Body of pancreas (tissue), 4 donors: ENCODE data around the gene C5orf15. TPM values are rescaled to one million over a fixed set of nuclear protein-coding genes. Genes with fewer than 3 reads are reported as not detected.

Experiments
- ATAC-seq: fragments of 150-250 bp; one replicate; pipeline ENCODE4 v1.9.1; 2016
- DNase-seq, 4 donors: peaks; one replicate each; pipeline ENCODE4 v3.0.0-alpha.2; 2019
- H3K27ac ChIP-seq, 4 donors: fragments of 200-600 bp; sonication (generic); 1 replicate in 3 of 4; 2 replicates in 1 of 4; pipeline versions ENCODE4 v1.5.1 to v1.6.1; 2016 to 2019; ENCODE audit warnings: mild to moderate bottlenecking in 1 of 4, mixed read lengths in 1 of 4, moderate library complexity in 1 of 4
- H3K27me3 ChIP-seq, 2 donors: fragments of 200-600 bp; sonication (generic); one replicate each; pipeline ENCODE4 v1.6.0; 2016; ENCODE audit warnings: mild to moderate bottlenecking in 1 of 2
- H3K36me3 ChIP-seq, 2 donors: fragments of 200-600 bp; sonication (generic); replicated peaks in 1 of 2; 2 replicates each; pipeline ENCODE4 v1.5.1; 2016; ENCODE audit warnings: low read depth in 2 of 2; ENCODE audit not compliant: insufficient read depth in 1 of 2
- H3K4me1 ChIP-seq: fragments of 200-600 bp; sonication (generic); one replicate; pipeline ENCODE4 v1.6.0; 2016
- H3K4me3 ChIP-seq, 2 donors: fragments of 200-600 bp; sonication (generic); 1 replicate in 1 of 2; 2 replicates in 1 of 2; pipeline ENCODE4 v1.5.1; 2016 to 2019
- H3K9me3 ChIP-seq, 3 donors: fragments of 200-600 bp; sonication (generic); 1 replicate in 2 of 3; 2 replicates in 1 of 3; pipeline ENCODE4 v1.5.1; 2016
- POLR2A ChIP-seq, 3 donors: fragments of 450-650 bp; IDR thresholded peaks; one replicate each; pipeline ENCODE4 v1.6.1; 2016; ENCODE audit warnings: antibody characterized with exemption in 3 of 3, mild to moderate bottlenecking in 2 of 3
- WGBS, 2 donors: methylation state at CpG; one replicate each; pipeline ENCODE4 v1.1.5; 2017; 5-methylcytosine and 5-hydroxymethylcytosine counted together
- intact Hi-C: fragments of 100-400 bp; cut with DNase I; formaldehyde crosslinking; loops from one replicate; pipeline ENCODE4 v1.15.1; 2023
- total RNA-seq, 2 donors: library from RNA; depleted of rRNA; stranded (reverse); fragments of >200 nt; gene quantifications; one replicate each; pipeline ENCODE4 v1.1.0, GENCODE V29; 2016
- TF ChIP-seq, protein P1 (sequence below), 7 experiments: fragments of 450-650 bp in 4 of 7; fragments of 200-600 bp in 3 of 7; sonication (generic) in 3 of 7; IDR thresholded peaks; one replicate each; pipeline ENCODE4 v1.5.1; 2016 to 2019; ENCODE audit warnings: antibody characterized with exemption in 7 of 7

C5orf15 gene
- total RNA-seq, 2 donors from 2014 or later: 20.4 to 28.0 TPM

DNA sequence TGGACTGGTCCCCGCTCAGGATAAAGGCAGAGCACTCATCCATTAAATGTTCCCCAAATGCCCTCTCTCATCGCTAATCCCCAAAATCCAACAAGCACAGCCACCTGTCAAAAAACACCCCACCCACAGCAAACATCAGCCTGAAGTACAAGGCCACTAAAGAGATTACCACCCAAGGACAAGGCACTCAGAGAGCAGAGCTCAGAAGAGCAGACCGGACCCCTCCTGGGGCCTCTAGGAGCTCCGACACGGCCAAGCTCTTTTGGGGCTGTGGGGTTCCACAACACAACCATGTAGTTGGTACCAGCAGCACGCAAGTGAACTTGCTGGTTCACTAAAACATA lies 26.5 kb upstream of the C5orf15 start:
- H3K4me1 ChIP-seq: peaks cover 56% of the 10 kb centered on the region

DNA sequence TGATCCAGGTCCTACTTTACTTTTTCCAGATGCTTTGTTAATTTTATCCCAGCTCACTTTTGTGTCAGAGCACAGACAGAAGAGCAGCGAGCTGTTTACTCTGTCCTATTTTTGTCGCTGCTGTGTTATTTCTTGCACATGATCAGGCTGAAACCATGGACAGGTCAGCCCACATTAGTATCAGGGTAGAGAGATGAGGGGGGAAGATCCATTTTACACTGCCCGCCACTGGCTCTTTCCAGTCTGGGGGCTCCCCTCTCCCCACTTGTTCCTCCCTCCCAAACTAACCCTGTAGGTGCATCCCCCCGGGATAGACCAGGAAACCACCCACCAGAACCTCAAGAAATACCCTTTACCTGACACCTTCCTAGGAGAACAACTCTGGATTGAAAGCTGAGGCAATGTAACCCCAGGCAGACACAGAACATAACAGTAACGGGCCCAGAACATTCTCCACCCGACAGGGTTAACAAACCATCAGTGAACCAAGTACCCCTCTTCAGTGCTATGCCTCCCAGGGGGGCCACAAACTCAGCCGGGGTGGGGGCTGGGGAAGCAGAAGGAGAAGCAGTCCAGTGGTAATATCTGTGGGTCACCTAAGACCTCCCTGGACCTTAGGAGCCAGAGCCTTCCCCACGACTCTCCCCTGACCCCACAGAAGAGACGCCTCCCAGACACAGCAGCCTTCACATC lies 26.0 kb upstream of the C5orf15 start:
- Histone ChIP-seq H3K4me1 (peaks cover 51% of the 10 kb centered on the region), H3K27ac (peak overlapping the region in 1 of 4 donors; percentile 23), H3K4me3 (no peak overlapping the region), H3K27me3 (no peaks in the 10 kb centered on the region), H3K9me3 (no peaks in the 10 kb centered on the region), H3K36me3 (peaks cover 0 to 9% of the 10 kb centered on the region in 2 donors)
- DNase-seq (no peak), ATAC-seq (no peak)
- TF ChIP-seq, protein P1, sequence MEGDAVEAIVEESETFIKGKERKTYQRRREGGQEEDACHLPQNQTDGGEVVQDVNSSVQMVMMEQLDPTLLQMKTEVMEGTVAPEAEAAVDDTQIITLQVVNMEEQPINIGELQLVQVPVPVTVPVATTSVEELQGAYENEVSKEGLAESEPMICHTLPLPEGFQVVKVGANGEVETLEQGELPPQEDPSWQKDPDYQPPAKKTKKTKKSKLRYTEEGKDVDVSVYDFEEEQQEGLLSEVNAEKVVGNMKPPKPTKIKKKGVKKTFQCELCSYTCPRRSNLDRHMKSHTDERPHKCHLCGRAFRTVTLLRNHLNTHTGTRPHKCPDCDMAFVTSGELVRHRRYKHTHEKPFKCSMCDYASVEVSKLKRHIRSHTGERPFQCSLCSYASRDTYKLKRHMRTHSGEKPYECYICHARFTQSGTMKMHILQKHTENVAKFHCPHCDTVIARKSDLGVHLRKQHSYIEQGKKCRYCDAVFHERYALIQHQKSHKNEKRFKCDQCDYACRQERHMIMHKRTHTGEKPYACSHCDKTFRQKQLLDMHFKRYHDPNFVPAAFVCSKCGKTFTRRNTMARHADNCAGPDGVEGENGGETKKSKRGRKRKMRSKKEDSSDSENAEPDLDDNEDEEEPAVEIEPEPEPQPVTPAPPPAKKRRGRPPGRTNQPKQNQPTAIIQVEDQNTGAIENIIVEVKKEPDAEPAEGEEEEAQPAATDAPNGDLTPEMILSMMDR (IDR thresholded peaks at IDR 0.05): no peak
- no peak for TF ChIP-seq POLR2A (IDR thresholded peaks at IDR 0.05)
- 39 to 48% methylated on average over 8 to 9 of the region's 9 CpGs for WGBS, 2 donors
- intact Hi-C loops: no loop called here

More for the DNA sequence above, 26.5 kb upstream of the C5orf15 start:
- no peaks in the 10 kb centered on the region for H3K9me3 ChIP-seq
- peak overlapping the region in 3 of 4 donors; percentile 22 to 45 (median 42) for H3K27ac ChIP-seq
- 23 to 42% methylated on average over 2 to 6 of the region's 6 CpGs for WGBS, 2 donors
- TF ChIP-seq POLR2A (IDR thresholded peaks at IDR 0.05): no peak
- no peak for ATAC-seq
- DNase-seq: no peak
- intact Hi-C loops: no loop called here
- no peak overlapping the region for H3K4me3 ChIP-seq
- no peaks in the 10 kb centered on the region for H3K27me3 ChIP-seq
- peaks cover 0 to 9% of the 10 kb centered on the region in 2 donors for H3K36me3 ChIP-seq

DNA sequence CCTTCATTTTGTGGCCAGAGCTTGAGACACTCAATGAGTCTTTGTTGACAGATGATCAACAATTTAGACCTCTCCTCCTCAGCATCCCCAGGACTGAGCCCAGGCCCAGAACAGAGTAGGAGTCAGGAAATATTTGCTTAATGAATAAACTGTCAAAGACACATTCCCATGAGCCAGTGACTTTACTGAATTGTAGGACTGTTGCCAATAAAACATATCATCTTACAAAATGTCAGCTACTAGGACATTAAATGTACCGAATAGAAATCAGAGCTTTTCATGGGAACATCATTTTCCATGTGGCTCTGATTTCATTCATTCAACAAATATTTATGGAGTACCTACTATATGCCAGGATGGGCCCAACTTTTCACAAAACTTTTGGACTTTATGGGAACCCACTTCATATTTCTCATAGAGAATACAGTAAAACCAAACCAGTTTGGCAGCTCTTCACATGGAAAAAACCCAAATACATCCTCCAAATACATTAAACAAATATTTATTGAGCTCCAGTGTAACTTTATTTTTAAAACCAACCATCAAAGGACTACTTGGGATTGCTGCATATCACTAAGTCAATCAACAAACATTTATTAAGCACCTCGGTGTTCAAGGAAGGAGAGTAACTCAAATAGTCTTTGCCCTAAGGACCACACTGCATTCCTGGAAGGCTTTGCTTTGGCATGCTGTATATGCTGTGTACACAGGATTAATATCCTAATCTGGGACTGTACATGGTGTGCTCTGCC lies 24.9 kb upstream of the C5orf15 start:
- DNase-seq: no peak
- Histone ChIP-seq H3K4me1 (peaks cover 51% of the 10 kb centered on the region), H3K4me3 (no peak overlapping the region), H3K9me3 (no peaks in the 10 kb centered on the region), H3K27ac (peak overlapping the region in 1 of 4 donors; percentile 34), H3K27me3 (no peaks in the 10 kb centered on the region), H3K36me3 (peaks cover 7 to 13% of the 10 kb centered on the region in 2 donors)
- intact Hi-C loops: no loop called here
- TF ChIP-seq, protein P1 (IDR thresholded peaks at IDR 0.05): no peak
- no peak for TF ChIP-seq POLR2A (IDR thresholded peaks at IDR 0.05)
- WGBS, 2 donors: 9 to 11% methylated on average over 2 of the region's 2 CpGs
- no peak for ATAC-seq

DNA sequence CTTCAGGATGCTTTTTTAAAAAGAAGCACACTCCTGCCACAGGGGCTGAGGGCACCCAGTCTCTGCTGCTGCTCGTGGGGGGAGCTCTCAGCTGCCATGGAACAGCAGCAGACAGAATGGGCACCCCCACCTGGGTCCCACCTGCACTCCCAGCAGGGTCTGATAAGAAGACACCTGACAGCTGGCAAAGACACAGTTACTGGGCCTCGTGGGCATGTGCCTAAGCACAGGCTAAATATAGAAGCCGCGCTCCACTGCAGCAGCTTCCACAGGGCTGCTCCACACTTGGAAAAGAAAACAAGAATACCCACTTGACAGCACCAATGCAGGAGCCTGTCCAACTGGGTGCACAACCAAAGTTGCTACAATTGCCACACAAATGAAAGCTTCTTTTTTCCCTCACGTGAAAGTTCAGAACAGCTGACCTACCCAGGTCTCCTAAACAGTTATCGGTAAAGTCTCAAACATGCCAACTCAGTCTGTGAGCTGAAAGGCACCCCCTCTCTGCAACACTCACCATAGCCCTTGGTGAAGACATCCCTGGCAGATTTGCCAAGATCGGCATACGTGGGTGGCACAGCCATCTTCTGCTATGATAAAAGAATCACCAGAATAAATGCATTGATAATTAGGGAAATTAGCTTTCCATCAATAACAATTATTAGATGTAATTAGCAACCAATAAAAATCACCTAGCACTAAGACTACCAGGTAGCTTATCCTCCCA lies 24.2 kb upstream of the C5orf15 start:
- intact Hi-C loops: no loop called here
- TF ChIP-seq POLR2A (IDR thresholded peaks at IDR 0.05): no peak
- TF ChIP-seq, protein P1 (IDR thresholded peaks at IDR 0.05): no peak
- Histone ChIP-seq H3K27ac (peak overlapping the region in 2 of 4 donors; percentile 15 to 45), H3K9me3 (no peaks in the 10 kb centered on the region), H3K36me3 (peaks cover 7 to 17% of the 10 kb centered on the region in 2 donors), H3K4me1 (peaks cover 51% of the 10 kb centered on the region), H3K27me3 (no peaks in the 10 kb centered on the region), H3K4me3 (no peak overlapping the region)
- WGBS, 2 donors: 20 to 21% methylated on average over 8 of the region's 8 CpGs
- ATAC-seq (no peak), DNase-seq (peak in 1 of 4 donors; percentile 43)
